Measurements from ENCODE around the gene CCDC3.

The CCDC3 gene

GRCh38 chr10:12902135-12902572 is 99.4 kb downstream of the CCDC3 start:
- Histone ChIP-seq H3K9me3 (ENCODE audit: low read length) (no peaks in the 10 kb centered on the region), H3K27ac (ENCODE audit: low read depth, low read length) (no peak overlapping the region), H3K27me3 (ENCODE audit: control insufficient read depth in 1 of 2, insufficient read depth in 2 of 2, low read length in 2 of 2) (no peaks in the 10 kb centered on the region), H3K36me3 (ENCODE audit: insufficient read depth, low read length) (no peaks in the 10 kb centered on the region), H3K4me3 (ENCODE audit: low read depth in 1 of 2, low read length in 2 of 2) (no peak overlapping the region), H3K4me1 (ENCODE audit: insufficient read depth, low read length) (no peaks in the 10 kb centered on the region), H3K9ac (ENCODE audit: low read length) (no peak overlapping the region)

DNA sequence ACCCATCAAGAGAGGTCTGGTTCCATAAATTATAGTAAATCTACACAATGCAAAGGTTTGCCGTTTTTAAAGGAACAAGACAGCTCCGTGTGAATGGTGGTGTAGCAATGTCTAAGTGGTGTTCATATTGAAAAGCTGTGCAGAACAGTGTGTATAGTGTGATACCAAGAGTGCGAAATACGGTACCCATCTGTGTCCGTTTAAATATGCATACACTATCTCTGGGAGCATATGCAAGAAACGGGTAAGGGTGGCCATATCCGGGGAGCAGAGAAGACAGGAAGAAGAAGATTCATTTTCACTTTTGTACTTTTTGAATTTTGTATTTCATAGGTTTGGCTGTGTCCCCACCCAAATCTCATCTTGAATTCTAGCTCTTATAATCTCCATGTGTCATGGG is 102.0 kb downstream of the CCDC3 start:
- H3K4me1 ChIP-seq (ENCODE audit: insufficient read depth, low read length): no peaks in the 10 kb centered on the region
- H3K27me3 ChIP-seq (ENCODE audit: control insufficient read depth in 1 of 2, insufficient read depth in 2 of 2, low read length in 2 of 2): no peaks in the 10 kb centered on the region
- H3K9me3 ChIP-seq (ENCODE audit: low read length): no peaks in the 10 kb centered on the region
- H3K9ac ChIP-seq (ENCODE audit: low read length): no peak overlapping the region
- H3K36me3 ChIP-seq (ENCODE audit: insufficient read depth, low read length): no peaks in the 10 kb centered on the region
- H3K27ac ChIP-seq (ENCODE audit: low read depth, low read length): no peak overlapping the region
- H3K4me3 ChIP-seq (ENCODE audit: low read depth in 1 of 2, low read length in 2 of 2): no peak overlapping the region

DNA sequence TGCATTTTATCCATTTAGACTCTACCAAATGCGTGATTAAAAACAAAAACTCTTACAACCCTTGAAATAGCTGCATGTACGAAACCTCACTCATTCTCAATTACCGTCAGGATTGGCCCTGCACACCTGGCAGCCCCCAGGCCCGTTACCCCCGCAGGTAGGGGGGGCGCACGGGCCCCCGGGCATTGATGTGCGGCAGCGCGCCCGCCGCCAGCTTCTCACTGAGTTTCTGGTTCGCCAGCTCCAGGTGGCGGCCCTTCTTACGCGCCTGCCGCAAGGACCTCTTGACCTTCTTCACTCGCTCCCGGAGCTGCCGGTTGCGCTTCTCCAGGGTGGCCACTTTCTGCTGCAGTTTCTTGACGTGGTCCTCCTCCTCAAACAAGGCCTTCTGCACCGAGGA is 103.2 kb downstream of the CCDC3 start:
- no peak overlapping the region for H3K4me3 ChIP-seq (ENCODE audit: low read depth in 1 of 2, low read length in 2 of 2)
- H3K9ac ChIP-seq (ENCODE audit: low read length): no peak overlapping the region
- no peaks in the 10 kb centered on the region for H3K4me1 ChIP-seq (ENCODE audit: insufficient read depth, low read length)
- no peaks in the 10 kb centered on the region for H3K36me3 ChIP-seq (ENCODE audit: insufficient read depth, low read length)
- no peak overlapping the region for H3K27ac ChIP-seq (ENCODE audit: low read depth, low read length)
- no peaks in the 10 kb centered on the region for H3K27me3 ChIP-seq (ENCODE audit: control insufficient read depth in 1 of 2, insufficient read depth in 2 of 2, low read length in 2 of 2)
- H3K9me3 ChIP-seq (ENCODE audit: low read length): peaks cover 4% of the 10 kb centered on the region

DNA sequence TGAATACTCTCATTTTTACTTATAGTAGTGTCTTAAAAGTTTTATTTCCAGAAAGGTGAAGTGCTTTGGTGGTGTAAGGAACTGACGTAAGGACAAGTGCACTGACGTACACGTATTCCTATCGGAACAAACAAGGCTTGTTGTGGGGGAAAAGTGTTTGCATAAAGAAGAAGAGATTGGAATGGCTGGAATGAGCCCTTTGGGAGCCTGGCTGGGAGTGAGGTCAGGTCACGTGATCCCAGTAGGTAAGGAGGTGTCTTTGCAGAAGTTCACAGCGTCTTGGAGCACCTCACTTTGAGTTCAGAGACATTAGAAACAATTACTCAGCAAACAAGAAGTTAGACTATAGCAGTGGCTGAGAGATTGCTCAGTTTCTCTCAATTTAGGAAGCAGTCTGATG is 104.2 kb downstream of the CCDC3 start:
- Histone ChIP-seq H3K27me3 (ENCODE audit: control insufficient read depth in 1 of 2, insufficient read depth in 2 of 2, low read length in 2 of 2) (no peaks in the 10 kb centered on the region), H3K4me3 (ENCODE audit: low read depth in 1 of 2, low read length in 2 of 2) (no peak overlapping the region), H3K4me1 (ENCODE audit: insufficient read depth, low read length) (no peaks in the 10 kb centered on the region), H3K27ac (ENCODE audit: low read depth, low read length) (no peak overlapping the region), H3K36me3 (ENCODE audit: insufficient read depth, low read length) (no peaks in the 10 kb centered on the region), H3K9me3 (ENCODE audit: low read length) (peaks cover 4% of the 10 kb centered on the region), H3K9ac (ENCODE audit: low read length) (no peak overlapping the region)

- peaks cover 8% of the 10 kb centered on the region for H3K9me3 ChIP-seq (ENCODE audit: low read length)
- H3K4me3 ChIP-seq (ENCODE audit: low read depth in 1 of 2, low read length in 2 of 2): no peak overlapping the region
- H3K9ac ChIP-seq (ENCODE audit: low read length): no peak overlapping the region
- no peaks in the 10 kb centered on the region for H3K4me1 ChIP-seq (ENCODE audit: insufficient read depth, low read length)
- no peaks in the 10 kb centered on the region for H3K27me3 ChIP-seq (ENCODE audit: control insufficient read depth in 1 of 2, insufficient read depth in 2 of 2, low read length in 2 of 2)
- H3K27ac ChIP-seq (ENCODE audit: low read depth, low read length): no peak overlapping the region
- no peaks in the 10 kb centered on the region for H3K36me3 ChIP-seq (ENCODE audit: insufficient read depth, low read length)
These were observed 105.3 kb downstream of the CCDC3 start for GRCh38 chr10:12896251-12896650.

DNA sequence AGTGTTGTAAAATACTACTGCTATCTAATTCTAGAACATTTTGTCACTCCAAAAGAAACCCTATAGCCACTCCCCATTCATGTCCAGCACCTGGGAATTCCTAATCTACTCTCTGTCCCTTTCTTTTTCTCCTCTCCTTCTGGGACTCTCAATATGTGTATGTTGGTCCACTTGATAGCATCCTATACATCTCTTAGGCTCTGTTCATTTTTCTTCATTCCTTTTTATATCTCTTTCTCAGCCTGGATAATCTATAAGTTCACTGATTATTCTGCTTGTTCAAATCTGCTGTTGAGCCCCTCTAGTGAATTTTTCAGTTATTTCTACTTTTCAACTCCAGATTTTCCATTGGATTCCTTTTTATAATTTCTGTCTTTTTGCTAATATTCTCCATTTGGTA is 108.6 kb downstream of the CCDC3 start:
- Histone ChIP-seq H3K9me3 (ENCODE audit: low read length) (peaks cover 11% of the 10 kb centered on the region), H3K36me3 (ENCODE audit: insufficient read depth, low read length) (no peaks in the 10 kb centered on the region), H3K4me1 (ENCODE audit: insufficient read depth, low read length) (no peaks in the 10 kb centered on the region), H3K27ac (ENCODE audit: low read depth, low read length) (no peak overlapping the region), H3K4me3 (ENCODE audit: low read depth in 1 of 2, low read length in 2 of 2) (no peak overlapping the region), H3K27me3 (ENCODE audit: control insufficient read depth in 1 of 2, insufficient read depth in 2 of 2, low read length in 2 of 2) (no peaks in the 10 kb centered on the region), H3K9ac (ENCODE audit: low read length) (no peak overlapping the region)

DNA sequence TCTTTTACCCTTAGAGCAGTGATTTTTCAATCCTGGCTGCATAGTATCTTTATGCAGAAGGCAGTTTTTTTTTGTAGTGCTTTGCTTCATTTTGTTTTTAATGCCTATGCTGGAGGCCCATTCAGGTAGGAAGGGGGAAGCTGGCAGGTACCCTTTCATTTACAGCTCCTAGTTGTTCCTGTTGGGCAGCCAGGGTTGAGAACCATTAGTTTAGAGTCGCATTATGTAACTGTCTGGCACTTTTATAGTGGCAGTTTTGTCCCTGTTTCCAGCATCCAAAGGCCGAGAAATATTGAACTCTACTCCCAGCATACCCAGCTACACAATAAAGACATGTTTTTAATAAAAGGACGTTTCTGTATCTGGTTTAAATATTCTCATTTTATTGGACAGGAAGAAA is 110.6 kb downstream of the CCDC3 start:
- Histone ChIP-seq H3K27me3 (ENCODE audit: control insufficient read depth in 1 of 2, insufficient read depth in 2 of 2, low read length in 2 of 2) (no peaks in the 10 kb centered on the region), H3K4me1 (ENCODE audit: insufficient read depth, low read length) (peaks cover 4% of the 10 kb centered on the region), H3K4me3 (ENCODE audit: low read depth in 1 of 2, low read length in 2 of 2) (no peak overlapping the region), H3K36me3 (ENCODE audit: insufficient read depth, low read length) (no peaks in the 10 kb centered on the region), H3K27ac (ENCODE audit: low read depth, low read length) (no peak overlapping the region), H3K9ac (ENCODE audit: low read length) (no peak overlapping the region), H3K9me3 (ENCODE audit: low read length) (peaks cover 11% of the 10 kb centered on the region)

DNA sequence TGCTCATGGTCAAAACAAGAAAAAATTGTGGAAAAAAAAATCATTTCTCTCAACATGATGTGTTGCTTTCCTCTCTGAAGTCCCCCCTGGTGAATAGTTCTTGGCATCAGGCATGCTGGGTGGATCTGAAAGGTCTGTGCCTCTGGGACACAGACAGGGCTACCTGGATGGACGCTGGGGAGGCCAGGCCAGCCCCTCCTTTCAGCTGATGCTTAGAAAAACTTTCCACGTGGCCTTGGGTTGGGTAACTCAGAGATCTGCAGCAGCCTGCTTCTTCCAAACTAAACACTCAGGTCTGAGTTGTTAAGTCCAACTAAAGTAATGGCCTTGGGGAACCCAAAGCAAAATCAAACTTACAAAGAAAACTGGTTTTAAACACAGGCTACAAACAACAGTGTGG is 113.0 kb downstream of the CCDC3 start:
- no peak overlapping the region for H3K27ac ChIP-seq (ENCODE audit: low read depth, low read length)

DNA sequence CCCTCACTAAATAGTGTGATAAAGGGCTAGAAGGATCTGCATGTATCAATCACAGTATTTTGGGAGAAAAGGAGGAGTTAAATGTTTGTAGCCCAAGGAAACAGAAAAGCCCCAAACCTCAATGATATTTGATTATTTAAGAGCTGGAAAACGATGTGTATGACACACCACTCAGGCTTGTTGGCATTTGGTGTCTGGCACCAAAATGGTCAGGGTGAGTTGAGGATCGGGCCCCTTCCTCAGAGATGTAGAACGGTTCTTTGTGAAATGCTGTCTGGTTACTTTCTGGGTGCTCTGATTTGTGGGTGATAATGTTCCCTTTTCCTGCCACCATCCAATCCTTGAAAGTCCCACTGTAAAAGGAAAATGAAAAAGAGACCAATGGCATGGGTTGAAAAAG is 113.7 kb downstream of the CCDC3 start:
- no peak overlapping the region for H3K9ac ChIP-seq (ENCODE audit: low read length)
- no peak overlapping the region for H3K4me3 ChIP-seq (ENCODE audit: low read depth in 1 of 2, low read length in 2 of 2)
- no peaks in the 10 kb centered on the region for H3K27me3 ChIP-seq (ENCODE audit: control insufficient read depth in 1 of 2, insufficient read depth in 2 of 2, low read length in 2 of 2)
- H3K9me3 ChIP-seq (ENCODE audit: low read length): peaks cover 7% of the 10 kb centered on the region
- no peak overlapping the region for H3K27ac ChIP-seq (ENCODE audit: low read depth, low read length)
- H3K4me1 ChIP-seq (ENCODE audit: insufficient read depth, low read length): peaks cover 4% of the 10 kb centered on the region
- no peaks in the 10 kb centered on the region for H3K36me3 ChIP-seq (ENCODE audit: insufficient read depth, low read length)

More for the DNA sequence above, 113.0 kb downstream of the CCDC3 start:
- Histone ChIP-seq H3K36me3 (ENCODE audit: insufficient read depth, low read length) (no peaks in the 10 kb centered on the region), H3K4me3 (ENCODE audit: low read depth in 1 of 2, low read length in 2 of 2) (no peak overlapping the region), H3K27me3 (ENCODE audit: control insufficient read depth in 1 of 2, insufficient read depth in 2 of 2, low read length in 2 of 2) (no peaks in the 10 kb centered on the region), H3K9ac (ENCODE audit: low read length) (no peak overlapping the region), H3K9me3 (ENCODE audit: low read length) (peaks cover 9% of the 10 kb centered on the region), H3K4me1 (ENCODE audit: insufficient read depth, low read length) (peaks cover 4% of the 10 kb centered on the region)

GRCh38 chr10:12884851-12885250 is 116.7 kb downstream of the CCDC3 start:
- H3K9ac ChIP-seq (ENCODE audit: low read length): no peak overlapping the region
- H3K27me3 ChIP-seq (ENCODE audit: control insufficient read depth in 1 of 2, insufficient read depth in 2 of 2, low read length in 2 of 2): no peaks in the 10 kb centered on the region
- no peaks in the 10 kb centered on the region for H3K9me3 ChIP-seq (ENCODE audit: low read length)

DNA sequence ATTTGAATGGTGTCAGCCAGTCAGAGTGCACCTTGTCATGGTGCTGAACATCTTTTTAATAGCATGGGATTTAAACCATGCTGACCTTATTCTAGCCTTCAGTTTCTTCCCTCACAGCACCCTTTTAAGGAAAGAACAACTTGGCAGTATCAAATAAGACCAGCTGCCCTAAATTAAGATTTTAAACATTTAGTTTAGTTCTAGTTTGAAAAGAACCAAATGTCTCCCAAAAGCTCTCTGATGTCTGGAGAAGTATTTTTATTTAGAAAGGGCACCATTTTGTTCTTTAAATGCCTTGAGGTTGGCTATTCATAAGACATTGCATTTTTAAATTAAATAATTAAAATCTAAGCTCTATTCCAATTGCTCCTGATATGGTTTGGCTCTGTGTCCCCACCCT is 121.1 kb downstream of the CCDC3 start:
- Histone ChIP-seq H3K4me3 (ENCODE audit: low read depth in 1 of 2, low read length in 2 of 2) (no peak overlapping the region), H3K27me3 (ENCODE audit: control insufficient read depth in 1 of 2, insufficient read depth in 2 of 2, low read length in 2 of 2) (no peaks in the 10 kb centered on the region), H3K9ac (ENCODE audit: low read length) (no peak overlapping the region), H3K4me1 (ENCODE audit: insufficient read depth, low read length) (peaks cover 5% of the 10 kb centered on the region), H3K27ac (ENCODE audit: low read depth, low read length) (no peak overlapping the region), H3K36me3 (ENCODE audit: insufficient read depth, low read length) (no peaks in the 10 kb centered on the region), H3K9me3 (ENCODE audit: low read length) (no peaks in the 10 kb centered on the region)

More at GRCh38 chr10:12884851-12885250, 116.7 kb downstream of the CCDC3 start:
- no peak overlapping the region for H3K4me3 ChIP-seq (ENCODE audit: low read depth in 1 of 2, low read length in 2 of 2)
- peaks cover 10% of the 10 kb centered on the region for H3K4me1 ChIP-seq (ENCODE audit: insufficient read depth, low read length)
- no peak overlapping the region for H3K27ac ChIP-seq (ENCODE audit: low read depth, low read length)
- H3K36me3 ChIP-seq (ENCODE audit: insufficient read depth, low read length): no peaks in the 10 kb centered on the region

- H3K4me3 ChIP-seq (ENCODE audit: low read depth in 1 of 2, low read length in 2 of 2): no peak overlapping the region
- H3K36me3 ChIP-seq (ENCODE audit: insufficient read depth, low read length): no peaks in the 10 kb centered on the region
- no peak overlapping the region for H3K9ac ChIP-seq (ENCODE audit: low read length)
- H3K27ac ChIP-seq (ENCODE audit: low read depth, low read length): no peak overlapping the region
- H3K27me3 ChIP-seq (ENCODE audit: control insufficient read depth in 1 of 2, insufficient read depth in 2 of 2, low read length in 2 of 2): no peaks in the 10 kb centered on the region
- H3K9me3 ChIP-seq (ENCODE audit: low read length): no peaks in the 10 kb centered on the region
- peaks cover 5% of the 10 kb centered on the region for H3K4me1 ChIP-seq (ENCODE audit: insufficient read depth, low read length)
These were observed 124.4 kb downstream of the CCDC3 start for GRCh38 chr10:12877150-12877549.
